GM13976 (cell line): ENCODE data around the gene LPCAT2.
A peak's percentile ranks its signal among the peaks of the same experiment; 100 is the strongest.

Experiments used
- DNase-seq: peaks from one replicate; pipeline ENCODE4 v3.0.0; 2012; ENCODE audit warnings: low spot score
- in situ Hi-C: fragments of 300-500 bp; cut with MboI; formaldehyde crosslinking; loops from one replicate; pipeline ENCODE4 v1.12.0; 2022; ENCODE audit warnings: low sequenced_read_pairs, mixed read lengths, inconsistent platforms; ENCODE audit not compliant: unreplicated experiment
- TF ChIP-seq, protein P1 (sequence below): IDR thresholded peaks from 2 replicates; pipeline ENCODE4 v1.5.1; 2012; ENCODE audit warnings: borderline replicate concordance, mild to moderate bottlenecking; ENCODE audit not compliant: insufficient read depth; ENCODE audit errors: extremely low read depth, missing control alignments, control extremely low read depth

The LPCAT2 gene

DNA sequence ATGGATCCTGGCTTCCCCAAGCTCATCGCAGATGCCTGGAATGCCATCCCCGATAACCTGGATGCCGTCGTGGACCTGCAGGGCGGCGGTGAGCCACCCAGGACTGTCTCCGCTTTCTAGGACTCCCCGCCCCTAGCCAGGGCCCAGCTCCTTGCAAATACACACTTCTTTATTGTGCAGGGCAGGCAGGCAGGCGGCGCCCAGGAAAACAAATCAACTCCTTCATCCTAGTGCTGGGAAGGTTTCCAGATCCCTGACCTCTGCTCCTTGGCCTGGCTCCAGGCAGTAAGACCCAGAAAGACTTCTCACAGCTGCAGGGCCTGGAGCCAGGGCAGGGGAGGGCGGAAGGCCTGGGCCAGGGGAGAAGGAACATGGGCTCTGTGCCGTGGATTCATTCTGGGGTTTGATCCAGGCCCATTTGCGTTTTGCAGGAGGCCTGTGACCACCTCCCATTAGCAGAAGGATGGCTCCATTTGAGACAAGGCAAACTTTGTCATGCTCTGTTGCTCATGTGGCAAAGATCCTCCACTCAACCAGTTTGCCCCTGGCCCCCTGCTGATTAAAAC is 6.0 kb upstream of the LPCAT2 start:
- DNase-seq = peak; percentile 7
- in situ Hi-C loops = no loop called here
- TF ChIP-seq, protein P1, sequence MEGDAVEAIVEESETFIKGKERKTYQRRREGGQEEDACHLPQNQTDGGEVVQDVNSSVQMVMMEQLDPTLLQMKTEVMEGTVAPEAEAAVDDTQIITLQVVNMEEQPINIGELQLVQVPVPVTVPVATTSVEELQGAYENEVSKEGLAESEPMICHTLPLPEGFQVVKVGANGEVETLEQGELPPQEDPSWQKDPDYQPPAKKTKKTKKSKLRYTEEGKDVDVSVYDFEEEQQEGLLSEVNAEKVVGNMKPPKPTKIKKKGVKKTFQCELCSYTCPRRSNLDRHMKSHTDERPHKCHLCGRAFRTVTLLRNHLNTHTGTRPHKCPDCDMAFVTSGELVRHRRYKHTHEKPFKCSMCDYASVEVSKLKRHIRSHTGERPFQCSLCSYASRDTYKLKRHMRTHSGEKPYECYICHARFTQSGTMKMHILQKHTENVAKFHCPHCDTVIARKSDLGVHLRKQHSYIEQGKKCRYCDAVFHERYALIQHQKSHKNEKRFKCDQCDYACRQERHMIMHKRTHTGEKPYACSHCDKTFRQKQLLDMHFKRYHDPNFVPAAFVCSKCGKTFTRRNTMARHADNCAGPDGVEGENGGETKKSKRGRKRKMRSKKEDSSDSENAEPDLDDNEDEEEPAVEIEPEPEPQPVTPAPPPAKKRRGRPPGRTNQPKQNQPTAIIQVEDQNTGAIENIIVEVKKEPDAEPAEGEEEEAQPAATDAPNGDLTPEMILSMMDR = no peak

DNA sequence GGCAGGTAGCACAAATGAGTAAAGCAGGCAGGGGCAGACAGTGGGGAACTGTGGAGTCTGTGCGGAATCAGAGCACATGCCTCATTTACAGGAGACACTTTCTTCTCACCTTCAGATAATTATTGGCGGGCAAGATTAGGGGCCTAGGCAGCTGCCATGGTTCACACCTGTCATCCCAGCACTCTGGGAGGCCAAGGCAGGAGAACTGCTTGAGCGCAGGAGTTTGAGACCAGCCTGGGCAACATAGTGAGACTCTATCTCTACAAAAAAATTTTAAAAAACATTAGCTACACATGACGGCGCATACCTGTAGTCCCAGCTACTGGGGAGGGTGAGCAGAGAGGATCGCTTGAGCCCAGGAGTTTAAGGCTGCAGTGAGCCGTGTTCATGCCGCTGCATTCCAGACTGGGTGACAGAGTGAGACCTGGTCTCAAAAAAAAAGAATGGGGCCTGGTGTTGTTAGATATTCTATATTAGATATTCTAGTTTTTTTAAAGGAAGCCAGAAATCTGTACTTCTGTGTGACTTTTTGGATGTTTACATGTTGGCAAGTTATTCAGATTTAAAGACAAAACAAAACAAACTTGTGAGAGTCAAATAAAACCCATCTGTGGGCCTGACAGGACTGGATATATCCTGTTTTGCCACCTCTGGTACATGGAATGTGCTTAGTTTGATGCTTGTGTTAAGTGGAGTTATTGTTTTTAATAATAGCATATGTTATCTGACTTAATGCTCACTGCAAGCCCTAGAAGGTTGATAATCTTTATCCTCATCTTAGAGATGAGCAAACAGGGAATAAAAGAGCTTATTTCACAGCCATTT is 4.9 kb upstream of the LPCAT2 start:
- DNase-seq = peak; percentile 12
- TF ChIP-seq, protein P1 = no peak
- in situ Hi-C loops = no loop called here

DNA sequence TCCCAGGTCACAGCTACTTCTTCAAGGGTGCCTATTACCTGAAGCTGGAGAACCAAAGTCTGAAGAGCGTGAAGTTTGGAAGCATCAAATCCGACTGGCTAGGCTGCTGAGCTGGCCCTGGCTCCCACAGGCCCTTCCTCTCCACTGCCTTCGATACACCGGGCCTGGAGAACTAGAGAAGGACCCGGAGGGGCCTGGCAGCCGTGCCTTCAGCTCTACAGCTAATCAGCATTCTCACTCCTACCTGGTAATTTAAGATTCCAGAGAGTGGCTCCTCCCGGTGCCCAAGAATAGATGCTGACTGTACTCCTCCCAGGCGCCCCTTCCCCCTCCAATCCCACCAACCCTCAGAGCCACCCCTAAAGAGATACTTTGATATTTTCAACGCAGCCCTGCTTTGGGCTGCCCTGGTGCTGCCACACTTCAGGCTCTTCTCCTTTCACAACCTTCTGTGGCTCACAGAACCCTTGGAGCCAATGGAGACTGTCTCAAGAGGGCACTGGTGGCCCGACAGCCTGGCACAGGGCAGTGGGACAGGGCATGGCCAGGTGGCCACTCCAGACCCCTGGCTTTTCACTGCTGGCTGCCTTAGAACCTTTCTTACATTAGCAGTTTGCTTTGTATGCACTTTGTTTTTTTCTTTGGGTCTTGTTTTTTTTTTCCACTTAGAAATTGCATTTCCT is 3.4 kb upstream of the LPCAT2 start:
- in situ Hi-C loops = no loop called here
- TF ChIP-seq, protein P1 = no peak
- peak; percentile 8 for DNase-seq

DNA sequence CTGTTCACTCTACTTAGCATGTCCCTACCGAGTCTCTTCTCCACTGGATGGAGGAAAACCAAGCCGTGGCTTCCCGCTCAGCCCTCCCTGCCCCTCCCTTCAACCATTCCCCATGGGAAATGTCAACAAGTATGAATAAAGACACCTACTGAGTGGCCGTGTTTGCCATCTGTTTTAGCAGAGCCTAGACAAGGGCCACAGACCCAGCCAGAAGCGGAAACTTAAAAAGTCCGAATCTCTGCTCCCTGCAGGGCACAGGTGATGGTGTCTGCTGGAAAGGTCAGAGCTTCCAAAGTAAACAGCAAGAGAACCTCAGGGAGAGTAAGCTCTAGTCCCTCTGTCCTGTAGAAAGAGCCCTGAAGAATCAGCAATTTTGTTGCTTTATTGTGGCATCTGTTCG is 2.8 kb upstream of the LPCAT2 start:
- in situ Hi-C loops = no loop called here
- peak; percentile 3 for DNase-seq

DNA sequence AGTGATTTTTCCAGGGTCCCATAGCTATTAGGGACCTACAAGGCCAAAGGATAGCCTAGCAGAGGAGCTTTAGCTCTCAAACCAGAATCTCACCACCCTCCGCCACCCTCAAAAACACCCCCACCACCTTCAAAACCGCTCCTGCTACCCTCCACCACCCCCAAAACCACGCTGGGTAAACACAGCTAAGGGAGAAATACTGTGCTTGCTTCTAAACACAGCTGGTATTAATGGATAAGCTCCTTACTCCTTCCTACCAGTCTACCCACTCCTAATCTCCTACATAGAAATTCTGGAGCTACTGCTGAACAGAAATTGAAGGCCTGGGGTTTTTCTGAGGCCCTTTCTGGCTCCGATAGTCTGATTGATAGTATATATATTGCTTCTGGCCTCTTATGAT is 2.2 kb upstream of the LPCAT2 start:
- in situ Hi-C loops = no loop called here
- DNase-seq = peak; percentile 7
- TF ChIP-seq, protein P1 = no peak

More for the DNA sequence above, 2.8 kb upstream of the LPCAT2 start:
- TF ChIP-seq, protein P1 = no peak

DNA sequence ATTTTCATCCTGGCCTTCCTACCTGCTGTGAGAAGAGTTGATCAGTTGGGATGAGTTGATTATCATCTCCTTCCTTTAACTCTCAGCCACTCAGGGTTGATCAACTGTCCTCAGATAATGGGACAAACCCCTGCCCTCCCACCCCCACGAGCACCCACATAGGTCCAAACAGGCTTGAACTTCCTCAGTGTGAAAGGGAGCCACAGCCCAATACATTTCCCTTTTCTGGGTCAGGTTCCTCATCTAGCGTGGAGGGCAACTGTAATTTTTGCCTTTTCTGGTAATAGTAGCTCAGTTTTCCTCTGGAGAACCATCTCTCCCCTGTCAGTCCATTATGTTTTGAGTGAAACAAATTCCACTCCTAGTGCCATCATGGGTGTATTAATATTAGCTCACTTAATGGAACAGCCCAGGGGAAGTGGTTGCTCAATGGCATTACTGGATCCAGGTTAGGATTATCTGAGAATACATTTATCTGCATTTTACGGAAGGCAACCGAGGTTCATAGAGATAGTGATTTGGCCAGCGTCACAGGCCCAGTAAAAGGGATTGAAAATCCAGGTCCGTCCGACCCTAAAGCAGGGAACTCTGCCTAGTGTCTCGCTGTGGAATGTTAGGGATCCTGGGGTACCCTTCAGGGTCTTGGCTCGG is 476 bp upstream of the LPCAT2 start:
- in situ Hi-C loops = no loop called here
- TF ChIP-seq, protein P1 = no peak
- DNase-seq = peak; percentile 5
